DMS79 treated with DMSO at 0.1 percent for 48 hours (cell line): Measurements from ENCODE around the gene ZSWIM5.
A peak's percentile ranks its signal among the peaks of the same experiment; 100 is the strongest.
"Not testable (repeated sequence)": the region's sequence is repeated elsewhere in the genome, so short reads cannot be mapped to it uniquely, and the experiment has no call there.

Source experiments
- DNase-seq: peaks from one replicate; lab custom pipeline; 2025; lab: John Stamatoyannopoulos, UW

Gene ZSWIM5

GRCh38 chr1:45093334-45093733 is 113.1 kb downstream of the ZSWIM5 start:
- no peak for DNase-seq

- no peak for DNase-seq
Observed at GRCh38 chr1:45089711-45090110, 116.7 kb downstream of the ZSWIM5 start.

GRCh38 chr1:45084562-45084961 is 121.8 kb downstream of the ZSWIM5 start:
- DNase-seq = no peak

GRCh38 chr1:45079533-45079932 is 126.9 kb downstream of the ZSWIM5 start:
- DNase-seq = no peak

- not testable (repeated sequence) for DNase-seq
Observed at GRCh38 chr1:45076959-45077358, 129.4 kb downstream of the ZSWIM5 start.

- no peak for DNase-seq
Observed at GRCh38 chr1:45071567-45071966, 134.8 kb downstream of the ZSWIM5 start.

GRCh38 chr1:45067806-45068205 is 138.6 kb downstream of the ZSWIM5 start:
- DNase-seq = no peak

GRCh38 chr1:45065083-45065482 is 141.3 kb downstream of the ZSWIM5 start:
- DNase-seq = no peak

- not testable (repeated sequence) for DNase-seq
Observed at GRCh38 chr1:45062463-45062862, 143.9 kb downstream of the ZSWIM5 start.

GRCh38 chr1:45059829-45060228 is 146.6 kb downstream of the ZSWIM5 start:
- no peak for DNase-seq

GRCh38 chr1:45057542-45057941 is 148.9 kb downstream of the ZSWIM5 start:
- DNase-seq = no peak

GRCh38 chr1:45051005-45051772 is 155.2 kb downstream of the ZSWIM5 start:
- no peak for DNase-seq

GRCh38 chr1:45047032-45047431 is 159.4 kb downstream of the ZSWIM5 start:
- no peak for DNase-seq

- DNase-seq = no peak
Observed at GRCh38 chr1:45044916-45045315, 161.5 kb downstream of the ZSWIM5 start.

GRCh38 chr1:45043094-45043493 is 163.3 kb downstream of the ZSWIM5 start:
- no peak for DNase-seq

GRCh38 chr1:45040297-45040696 is 166.1 kb downstream of the ZSWIM5 start:
- no peak for DNase-seq

GRCh38 chr1:45038661-45039364 is 167.6 kb downstream of the ZSWIM5 start:
- DNase-seq = no peak

- DNase-seq = no peak
Observed at GRCh38 chr1:45038240-45038639, 168.2 kb downstream of the ZSWIM5 start.

- no peak for DNase-seq
Observed at GRCh38 chr1:45037456-45037855, 168.9 kb downstream of the ZSWIM5 start.

- DNase-seq = peak; percentile 23
Observed at GRCh38 chr1:45035631-45036301, 170.6 kb downstream of the ZSWIM5 start.

- DNase-seq = peak; percentile 18
Observed at GRCh38 chr1:45033356-45033755, 173.0 kb downstream of the ZSWIM5 start.

GRCh38 chr1:45032837-45033236 is 173.6 kb downstream of the ZSWIM5 start:
- DNase-seq = peak; percentile 18

GRCh38 chr1:45026446-45026845 is 180.0 kb downstream of the ZSWIM5 start:
- no peak for DNase-seq
